MM.1S (cell line): ENCODE measurements around the gene RFPL3.

Experiments
- DNase-seq: peaks from one replicate; pipeline ENCODE4 v3.0.0-alpha.2; 2015
- H2AFZ ChIP-seq: fragments of 300-600 bp; sonication (generic); 2 replicates; pipeline ENCODE4 v1.6.0; 2016; ENCODE audit warnings: antibody characterized with exemption, low read length
- H3F3A ChIP-seq: fragments of 300-600 bp; sonication (generic); 2 replicates; pipeline ENCODE4 v1.6.1; 2016; ENCODE audit warnings: mild to moderate bottlenecking, antibody characterized with exemption, low read length, moderate library complexity, mixed read lengths; ENCODE audit not compliant: insufficient read depth
- H3K27ac ChIP-seq: fragments of 300-600 bp; sonication (generic); 2 replicates; pipeline ENCODE4 v1.5.1; 2016; ENCODE audit warnings: mild to moderate bottlenecking, low read length
- H3K27me3 ChIP-seq: fragments of 300-600 bp; sonication (generic); replicated peaks from 2 replicates; pipeline ENCODE4 v1.6.0; 2016; ENCODE audit warnings: low read length; ENCODE audit not compliant: insufficient read depth
- H3K36me3 ChIP-seq: fragments of 300-600 bp; sonication (generic); replicated peaks from 2 replicates; pipeline ENCODE4 v1.6.1; 2016; ENCODE audit warnings: mild to moderate bottlenecking, low read length, mixed read lengths; ENCODE audit not compliant: insufficient read depth
- H3K4me1 ChIP-seq: fragments of 300-600 bp; sonication (generic); 2 replicates; pipeline ENCODE4 v1.6.1; 2016; ENCODE audit warnings: low read length, mixed read lengths
- H3K4me2 ChIP-seq: fragments of 300-600 bp; sonication (generic); 2 replicates; pipeline ENCODE4 v1.6.0; 2016; ENCODE audit warnings: low read depth, low read length
- H3K4me3 ChIP-seq: fragments of 300-600 bp; sonication (generic); 2 replicates; pipeline ENCODE4 v1.5.1; 2016; ENCODE audit warnings: low read length, mixed read lengths
- H3K79me2 ChIP-seq: fragments of 300-600 bp; sonication (generic); 2 replicates; pipeline ENCODE4 v1.6.1; 2016; ENCODE audit warnings: mixed run types, low read length, mixed read lengths
- H3K9ac ChIP-seq: fragments of 300-600 bp; sonication (generic); 2 replicates; pipeline ENCODE4 v1.6.1; 2016; ENCODE audit warnings: low read length, mixed read lengths
- H3K9me2 ChIP-seq: fragments of 300-600 bp; sonication (generic); replicated peaks from 2 replicates; pipeline ENCODE4 v1.6.1; 2016; ENCODE audit warnings: mild to moderate bottlenecking, low read length, mixed read lengths; ENCODE audit not compliant: insufficient read depth
- H3K9me3 ChIP-seq: fragments of 300-600 bp; sonication (generic); replicated peaks from 2 replicates; pipeline ENCODE4 v1.6.1; 2016; ENCODE audit warnings: mild to moderate bottlenecking, low read length, mixed read lengths; ENCODE audit not compliant: insufficient read depth
- H4K20me1 ChIP-seq: fragments of 300-600 bp; sonication (generic); 2 replicates; pipeline ENCODE4 v1.6.1; 2016; ENCODE audit warnings: mild to moderate bottlenecking, low read length, moderate library complexity, mixed read lengths; ENCODE audit not compliant: insufficient read depth
- CTCF ChIP-seq: fragments of 300-600 bp; sonication (generic); IDR thresholded peaks from 2 replicates; pipeline ENCODE4 v1.5.1; 2016; ENCODE audit warnings: antibody characterized with exemption, low read length, mixed read lengths
- EZH2 ChIP-seq: fragments of 300-600 bp; sonication (generic); optimal IDR thresholded peaks from 2 replicates; pipeline ENCODE3; 2017; ENCODE audit warnings: low read depth, mild to moderate bottlenecking, antibody characterized with exemption, low read length, mixed read lengths
- EZH2phosphoT487 ChIP-seq: fragments of 300-600 bp; sonication (generic); IDR thresholded peaks from 2 replicates; pipeline ENCODE4 v1.6.1; 2018; ENCODE audit warnings: antibody characterized with exemption, low read length

RFPL3 gene

GRCh38 chr22:32376681-32377080 lies 19.0 kb downstream of the RFPL3 start:
- no peak overlapping the region for H3K4me2 ChIP-seq
- no peaks in the 10 kb centered on the region for H3K36me3 ChIP-seq
- no peaks in the 10 kb centered on the region for H3K79me2 ChIP-seq
- no peaks in the 10 kb centered on the region for H3K27me3 ChIP-seq
- no peak overlapping the region for H2AFZ ChIP-seq
- H3F3A ChIP-seq: no peaks in the 10 kb centered on the region
- no peak overlapping the region for H3K4me3 ChIP-seq
- TF ChIP-seq CTCF (no peak), EZH2phosphoT487 (no peak), EZH2 (no peak)
- DNase-seq: no peak
- no peaks in the 10 kb centered on the region for H3K4me1 ChIP-seq
- H3K27ac ChIP-seq: no peak overlapping the region
- no peaks in the 10 kb centered on the region for H3K9me3 ChIP-seq
- no peaks in the 10 kb centered on the region for H3K9me2 ChIP-seq
- no peak overlapping the region for H3K9ac ChIP-seq
- no peaks in the 10 kb centered on the region for H4K20me1 ChIP-seq

- no peaks in the 10 kb centered on the region for H3K4me1 ChIP-seq
- no peaks in the 10 kb centered on the region for H3F3A ChIP-seq
- DNase-seq: no peak
- H3K9me2 ChIP-seq: no peaks in the 10 kb centered on the region
- no peaks in the 10 kb centered on the region for H3K36me3 ChIP-seq
- TF ChIP-seq EZH2 (no peak), CTCF (peak; percentile 48)
- no peaks in the 10 kb centered on the region for H3K27me3 ChIP-seq
- H3K9me3 ChIP-seq: no peaks in the 10 kb centered on the region
- H3K4me3 ChIP-seq: no peak overlapping the region
- no peak overlapping the region for H3K9ac ChIP-seq
- no peaks in the 10 kb centered on the region for H3K79me2 ChIP-seq
- no peak overlapping the region for H3K4me2 ChIP-seq
- H2AFZ ChIP-seq: no peak overlapping the region
- H3K27ac ChIP-seq: no peak overlapping the region
- H4K20me1 ChIP-seq: no peaks in the 10 kb centered on the region
These were observed 21.1 kb downstream of the RFPL3 start for GRCh38 chr22:32378707-32379272.

- Histone ChIP-seq H3K36me3 (no peaks in the 10 kb centered on the region), H3K27ac (no peak overlapping the region), H3K4me1 (no peaks in the 10 kb centered on the region), H3K79me2 (no peaks in the 10 kb centered on the region), H3K4me3 (no peak overlapping the region), H3K9me2 (no peaks in the 10 kb centered on the region), H3K9ac (no peak overlapping the region), H3K27me3 (no peaks in the 10 kb centered on the region), H3K4me2 (no peak overlapping the region), H3F3A (no peaks in the 10 kb centered on the region), H4K20me1 (no peaks in the 10 kb centered on the region), H2AFZ (no peak overlapping the region), H3K9me3 (no peaks in the 10 kb centered on the region)
- DNase-seq: no peak
- TF ChIP-seq CTCF (no peak), EZH2 (no peak), EZH2phosphoT487 (no peak)
These were observed 23.3 kb downstream of the RFPL3 start for GRCh38 chr22:32380991-32381390.
